Left lung (tissue), 10 donors: Measurements from ENCODE around the gene PAK1. TPM values are rescaled to one million over a fixed set of nuclear protein-coding genes. Genes with fewer than 3 reads are reported as not detected.
A peak's percentile ranks its signal among the peaks of the same experiment; 100 is the strongest.

Experiments
- ATAC-seq: fragments of 200-7000 bp; cut with Tn5 transposase; one replicate; pipeline ENCODE4 v1.9.1; 2020; ENCODE audit warnings: moderate library complexity
- DNase-seq, 4 donors: peaks; one replicate each; pipeline ENCODE4 v3.0.0-alpha.2; 2013 to 2020
- H3K27ac ChIP-seq, 2 donors: fragments of 200-600 bp; sonication (generic) in 1 of 2; one replicate each; pipeline versions ENCODE4 v1.5.0 to v1.8.0; 2020 to 2021
- H3K27me3 ChIP-seq, 2 donors: fragments of 200-600 bp; sonication (generic) in 1 of 2; one replicate each; pipeline versions ENCODE4 v1.5.0 to v1.8.0; 2020 to 2021
- H3K36me3 ChIP-seq, 2 donors: fragments of 200-600 bp; sonication (generic) in 1 of 2; one replicate each; pipeline versions ENCODE4 v1.5.0 to v1.8.0; 2020 to 2021
- H3K4me1 ChIP-seq, 2 donors: fragments of 200-600 bp; one replicate each; pipeline ENCODE4 v1.8.0; 2021
- H3K4me3 ChIP-seq, 2 donors: fragments of 200-600 bp; sonication (generic) in 1 of 2; one replicate each; pipeline versions ENCODE4 v1.5.0 to v1.8.0; 2020 to 2021; ENCODE audit warnings: mild to moderate bottlenecking in 1 of 2
- H3K9me3 ChIP-seq, 2 donors: fragments of 200-600 bp; sonication (generic) in 1 of 2; one replicate each; pipeline versions ENCODE4 v1.5.0 to v1.8.0; 2020 to 2021
- intact Hi-C, 2 donors: fragments of 100-400 bp; cut with DNase I; formaldehyde crosslinking; loops; one replicate each; pipeline versions ENCODE4 v1.11.2 to v1.14.2; 2022
- polyA plus RNA-seq, 6 donors: library from polyadenylated mRNA; unstranded; fragments of 120-200 nt; gene quantifications; one replicate each; pipeline ENCODE4 v1.2.1, GENCODE V29; 2013; ENCODE audit not compliant: insufficient read length in 6 of 6
- total RNA-seq, 2 donors: library from RNA; stranded (reverse); fragmentation: NEBNext Ultra II Directional; extraction: Animal tissue kit (Norgen Biotek cat#: 25700); gene quantifications; one replicate each; pipeline ENCODE4 v1.2.1, GENCODE V29; 2021
- TF ChIP-seq, protein P1 (sequence below), 2 donors: fragments of 200-600 bp; sonication (generic) in 1 of 2; IDR thresholded peaks; one replicate each; pipeline versions ENCODE4 v1.5.0 to v1.8.0; 2021; ENCODE audit warnings: antibody characterized with exemption in 2 of 2
- donor health status: DM: no; HTN: yes; CAD: no.
- donor health status: DM: no; HTN: no; CAD: no.

Gene PAK1
- total and polyA plus RNA-seq, 8 donors: 32.4 to 61.4 (median 51.4) TPM

GRCh38 chr11:77418155-77418970 lies 55.5 kb downstream of the PAK1 start:
- ATAC-seq (no peak), DNase-seq (no peak)
- Histone ChIP-seq H3K36me3 (no peaks in the 10 kb centered on the region), H3K4me3 (no peak overlapping the region), H3K27me3 (no peaks in the 10 kb centered on the region), H3K9me3 (no peaks in the 10 kb centered on the region), H3K4me1 (peaks cover 2 to 12% of the 10 kb centered on the region in 2 donors), H3K27ac (peak overlapping the region in 1 of 2 donors; percentile 60)
- intact Hi-C loops: no loop called here
- TF ChIP-seq, protein P1, sequence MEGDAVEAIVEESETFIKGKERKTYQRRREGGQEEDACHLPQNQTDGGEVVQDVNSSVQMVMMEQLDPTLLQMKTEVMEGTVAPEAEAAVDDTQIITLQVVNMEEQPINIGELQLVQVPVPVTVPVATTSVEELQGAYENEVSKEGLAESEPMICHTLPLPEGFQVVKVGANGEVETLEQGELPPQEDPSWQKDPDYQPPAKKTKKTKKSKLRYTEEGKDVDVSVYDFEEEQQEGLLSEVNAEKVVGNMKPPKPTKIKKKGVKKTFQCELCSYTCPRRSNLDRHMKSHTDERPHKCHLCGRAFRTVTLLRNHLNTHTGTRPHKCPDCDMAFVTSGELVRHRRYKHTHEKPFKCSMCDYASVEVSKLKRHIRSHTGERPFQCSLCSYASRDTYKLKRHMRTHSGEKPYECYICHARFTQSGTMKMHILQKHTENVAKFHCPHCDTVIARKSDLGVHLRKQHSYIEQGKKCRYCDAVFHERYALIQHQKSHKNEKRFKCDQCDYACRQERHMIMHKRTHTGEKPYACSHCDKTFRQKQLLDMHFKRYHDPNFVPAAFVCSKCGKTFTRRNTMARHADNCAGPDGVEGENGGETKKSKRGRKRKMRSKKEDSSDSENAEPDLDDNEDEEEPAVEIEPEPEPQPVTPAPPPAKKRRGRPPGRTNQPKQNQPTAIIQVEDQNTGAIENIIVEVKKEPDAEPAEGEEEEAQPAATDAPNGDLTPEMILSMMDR (IDR thresholded peaks at IDR 0.05): no peak

- no peaks in the 10 kb centered on the region for H3K27me3 ChIP-seq
- no peaks in the 10 kb centered on the region for H3K36me3 ChIP-seq
- H3K4me1 ChIP-seq: peaks cover 2 to 22% of the 10 kb centered on the region in 2 donors
- no peak overlapping the region for H3K27ac ChIP-seq
- ATAC-seq: no peak
- no peak overlapping the region for H3K4me3 ChIP-seq
- H3K9me3 ChIP-seq: no peaks in the 10 kb centered on the region
- DNase-seq: no peak
- TF ChIP-seq, protein P1 (IDR thresholded peaks at IDR 0.05): no peak
- intact Hi-C loops: no loop called here
These were observed 57.5 kb downstream of the PAK1 start for GRCh38 chr11:77416357-77416756.

DNA sequence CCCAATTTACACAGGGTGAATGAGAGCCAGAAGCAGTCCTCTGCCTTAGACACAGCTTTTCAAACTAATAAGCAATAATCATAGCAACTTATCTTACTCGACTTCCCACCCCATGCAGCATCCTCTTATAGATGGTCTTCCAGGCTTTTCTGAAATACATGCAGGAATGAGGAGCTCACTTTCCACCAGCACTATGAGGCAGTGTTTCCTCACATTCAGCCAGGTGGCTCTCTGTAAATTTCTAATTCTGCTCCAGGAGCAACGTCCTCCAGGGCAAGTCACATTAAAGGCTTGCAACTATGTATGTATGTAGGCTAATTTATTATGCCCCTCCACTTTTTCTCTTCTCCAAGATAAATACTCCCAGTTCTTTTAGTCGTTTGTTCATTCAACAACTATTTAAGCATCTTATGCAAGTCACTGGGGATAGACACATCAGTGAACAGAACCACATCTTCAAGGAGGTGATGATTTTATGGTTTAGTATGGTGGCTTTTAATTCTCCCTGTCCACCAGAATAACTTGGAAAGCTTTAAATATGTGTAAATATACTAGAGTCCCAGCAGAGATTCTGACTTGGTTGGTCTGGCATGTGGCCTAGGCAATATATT lies 59.9 kb downstream of the PAK1 start:
- intact Hi-C loops: no loop called here
- DNase-seq: no peak

GRCh38 chr11:77412814-77413213 lies 61.1 kb downstream of the PAK1 start:
- H3K36me3 ChIP-seq: no peaks in the 10 kb centered on the region
- ATAC-seq (no peak), DNase-seq (no peak)
- no peak overlapping the region for H3K4me3 ChIP-seq
- H3K27me3 ChIP-seq: no peaks in the 10 kb centered on the region
- no peak overlapping the region for H3K27ac ChIP-seq
- H3K4me1 ChIP-seq: peaks cover 0 to 42% of the 10 kb centered on the region in 2 donors
- H3K9me3 ChIP-seq: no peaks in the 10 kb centered on the region
- intact Hi-C loops: no loop called here
- TF ChIP-seq, protein P1 (IDR thresholded peaks at IDR 0.05): no peak

More for the DNA sequence above, 59.9 kb downstream of the PAK1 start:
- no peaks in the 10 kb centered on the region for H3K36me3 ChIP-seq
- TF ChIP-seq, protein P1 (IDR thresholded peaks at IDR 0.05): no peak
- H3K27ac ChIP-seq: no peak overlapping the region
- no peak for ATAC-seq
- no peak overlapping the region for H3K4me3 ChIP-seq
- H3K4me1 ChIP-seq: peaks cover 2 to 45% of the 10 kb centered on the region in 2 donors
- H3K27me3 ChIP-seq: no peaks in the 10 kb centered on the region
- no peaks in the 10 kb centered on the region for H3K9me3 ChIP-seq

- peak overlapping the region; percentile 38 to 58 for H3K4me3 ChIP-seq
- ATAC-seq (peak; percentile 99), DNase-seq (peak; percentile 79 to 99 (median 92))
- peak overlapping the region; percentile 41 to 80 for H3K27ac ChIP-seq
- H3K27me3 ChIP-seq: no peaks in the 10 kb centered on the region
- intact Hi-C loops: no loop called here
- H3K4me1 ChIP-seq: peaks cover 0 to 51% of the 10 kb centered on the region in 2 donors
- TF ChIP-seq, protein P1 (IDR thresholded peaks at IDR 0.05): no peak
- H3K9me3 ChIP-seq: no peaks in the 10 kb centered on the region
- H3K36me3 ChIP-seq: no peaks in the 10 kb centered on the region
These were observed 62.0 kb downstream of the PAK1 start for GRCh38 chr11:77411717-77412441.
